ENCODE measurements around the gene SLC9A3. TPM values are rescaled to one million over a fixed set of nuclear protein-coding genes. Genes with fewer than 3 reads are reported as not detected.
A peak's percentile ranks its signal among the peaks of the same experiment; 100 is the strongest.

Gene SLC9A3
- total and polyA plus RNA-seq, 2 of the 13 experiments (the other 11 are each of a cell fraction or from before 2014, with no cell fraction given): 1.5 to 1.8 TPM

DNA sequence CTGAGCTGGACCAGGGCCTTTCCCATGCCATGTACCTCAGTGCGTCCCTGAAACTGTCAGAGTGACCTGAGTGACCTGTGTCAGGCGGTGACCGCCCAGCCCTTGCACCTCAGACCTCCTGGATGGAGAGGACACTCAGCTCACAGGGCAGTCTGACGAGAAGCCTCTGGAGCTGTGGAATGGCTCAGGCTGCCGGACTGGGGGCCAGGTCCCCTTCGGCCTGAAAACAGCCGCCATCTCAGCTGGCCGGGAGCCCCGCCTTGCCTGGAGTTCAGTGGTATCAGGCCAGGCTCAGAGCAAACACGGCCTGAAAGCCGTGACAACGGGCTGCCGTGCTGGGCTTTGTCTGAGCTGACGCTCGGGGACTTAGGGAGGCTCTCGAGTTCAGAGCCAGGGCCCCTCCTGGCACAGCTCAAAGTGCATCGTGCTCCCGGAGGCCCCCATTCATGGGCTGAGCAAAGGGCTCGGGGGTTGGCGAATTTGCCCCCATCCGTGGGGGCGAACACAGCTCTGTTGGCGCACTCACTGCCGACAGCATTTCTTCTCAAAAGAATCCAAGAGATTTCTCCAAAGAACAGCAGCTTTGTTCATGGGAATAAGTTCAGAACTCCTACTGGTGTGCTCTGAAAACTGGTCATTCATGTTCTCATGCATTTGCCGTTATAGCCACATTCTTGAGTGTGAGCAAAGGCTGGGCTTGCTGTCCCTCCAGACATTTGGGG is 8.4 kb upstream of the SLC9A3 start (continued):
- TF ChIP-seq, protein P1, sequence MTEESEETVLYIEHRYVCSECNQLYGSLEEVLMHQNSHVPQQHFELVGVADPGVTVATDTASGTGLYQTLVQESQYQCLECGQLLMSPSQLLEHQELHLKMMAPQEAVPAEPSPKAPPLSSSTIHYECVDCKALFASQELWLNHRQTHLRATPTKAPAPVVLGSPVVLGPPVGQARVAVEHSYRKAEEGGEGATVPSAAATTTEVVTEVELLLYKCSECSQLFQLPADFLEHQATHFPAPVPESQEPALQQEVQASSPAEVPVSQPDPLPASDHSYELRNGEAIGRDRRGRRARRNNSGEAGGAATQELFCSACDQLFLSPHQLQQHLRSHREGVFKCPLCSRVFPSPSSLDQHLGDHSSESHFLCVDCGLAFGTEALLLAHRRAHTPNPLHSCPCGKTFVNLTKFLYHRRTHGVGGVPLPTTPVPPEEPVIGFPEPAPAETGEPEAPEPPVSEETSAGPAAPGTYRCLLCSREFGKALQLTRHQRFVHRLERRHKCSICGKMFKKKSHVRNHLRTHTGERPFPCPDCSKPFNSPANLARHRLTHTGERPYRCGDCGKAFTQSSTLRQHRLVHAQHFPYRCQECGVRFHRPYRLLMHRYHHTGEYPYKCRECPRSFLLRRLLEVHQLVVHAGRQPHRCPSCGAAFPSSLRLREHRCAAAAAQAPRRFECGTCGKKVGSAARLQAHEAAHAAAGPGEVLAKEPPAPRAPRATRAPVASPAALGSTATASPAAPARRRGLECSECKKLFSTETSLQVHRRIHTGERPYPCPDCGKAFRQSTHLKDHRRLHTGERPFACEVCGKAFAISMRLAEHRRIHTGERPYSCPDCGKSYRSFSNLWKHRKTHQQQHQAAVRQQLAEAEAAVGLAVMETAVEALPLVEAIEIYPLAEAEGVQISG (CRISPR knock-in tag; IDR thresholded peaks at IDR 0.05): peak; percentile 31; the same call in 1 of the 2 replicates
- TF ChIP-seq, protein P2, sequence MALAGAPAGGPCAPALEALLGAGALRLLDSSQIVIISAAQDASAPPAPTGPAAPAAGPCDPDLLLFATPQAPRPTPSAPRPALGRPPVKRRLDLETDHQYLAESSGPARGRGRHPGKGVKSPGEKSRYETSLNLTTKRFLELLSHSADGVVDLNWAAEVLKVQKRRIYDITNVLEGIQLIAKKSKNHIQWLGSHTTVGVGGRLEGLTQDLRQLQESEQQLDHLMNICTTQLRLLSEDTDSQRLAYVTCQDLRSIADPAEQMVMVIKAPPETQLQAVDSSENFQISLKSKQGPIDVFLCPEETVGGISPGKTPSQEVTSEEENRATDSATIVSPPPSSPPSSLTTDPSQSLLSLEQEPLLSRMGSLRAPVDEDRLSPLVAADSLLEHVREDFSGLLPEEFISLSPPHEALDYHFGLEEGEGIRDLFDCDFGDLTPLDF (CRISPR knock-in tag; IDR thresholded peaks at IDR 0.05): no peak
- TF ChIP-seq RBAK (CRISPR knock-in tag; IDR thresholded peaks at IDR 0.05) (0 out of 2 replicates have a peak, but pooled peaks have one; percentile 43), ZFX (CRISPR knock-in tag; IDR thresholded peaks at IDR 0.05; ENCODE audit: low read depth) (no peak; the same call in 1 of the 2 replicates), CAMTA2 (CRISPR knock-in tag; IDR thresholded peaks at IDR 0.05; ENCODE audit: borderline replicate concordance) (no peak), GZF1 (CRISPR knock-in tag; IDR thresholded peaks at IDR 0.05) (0 out of 2 replicates have a peak, but pooled peaks have one; percentile 20), ASH2L (IDR thresholded peaks at IDR 0.05; ENCODE audit: insufficient read length, low read depth, low read length) (peak; percentile 16), SUZ12 (IDR thresholded peaks at IDR 0.05; ENCODE audit: low read depth, low read length) (no peak), ZNF777 (CRISPR knock-in tag; IDR thresholded peaks at IDR 0.05) (peak; percentile 69), ZNF552 (CRISPR knock-in tag; IDR thresholded peaks at IDR 0.05; ENCODE audit: borderline replicate concordance) (no peak), SOX6 (IDR thresholded peaks at IDR 0.05) (no peak), SOX6 (CRISPR knock-in tag; IDR thresholded peaks at IDR 0.05) (peak; percentile 36; the same call in 1 of the 2 replicates), FOSL1 (CRISPR knock-in tag; IDR thresholded peaks at IDR 0.05; ENCODE audit: borderline replicate concordance) (no peak), FOXP1 (IDR thresholded peaks at IDR 0.05) (no peak), FOXP1 (CRISPR knock-in tag; IDR thresholded peaks at IDR 0.05) (no peak), MYNN (CRISPR knock-in tag; IDR thresholded peaks at IDR 0.05; ENCODE audit: low read depth) (no peak), MLLT10 (CRISPR knock-in tag; IDR thresholded peaks at IDR 0.05) (no peak), EEA1 (CRISPR knock-in tag; IDR thresholded peaks at IDR 0.05; ENCODE audit: borderline replicate concordance) (no peak)
- TF ChIP-seq, protein P3, sequence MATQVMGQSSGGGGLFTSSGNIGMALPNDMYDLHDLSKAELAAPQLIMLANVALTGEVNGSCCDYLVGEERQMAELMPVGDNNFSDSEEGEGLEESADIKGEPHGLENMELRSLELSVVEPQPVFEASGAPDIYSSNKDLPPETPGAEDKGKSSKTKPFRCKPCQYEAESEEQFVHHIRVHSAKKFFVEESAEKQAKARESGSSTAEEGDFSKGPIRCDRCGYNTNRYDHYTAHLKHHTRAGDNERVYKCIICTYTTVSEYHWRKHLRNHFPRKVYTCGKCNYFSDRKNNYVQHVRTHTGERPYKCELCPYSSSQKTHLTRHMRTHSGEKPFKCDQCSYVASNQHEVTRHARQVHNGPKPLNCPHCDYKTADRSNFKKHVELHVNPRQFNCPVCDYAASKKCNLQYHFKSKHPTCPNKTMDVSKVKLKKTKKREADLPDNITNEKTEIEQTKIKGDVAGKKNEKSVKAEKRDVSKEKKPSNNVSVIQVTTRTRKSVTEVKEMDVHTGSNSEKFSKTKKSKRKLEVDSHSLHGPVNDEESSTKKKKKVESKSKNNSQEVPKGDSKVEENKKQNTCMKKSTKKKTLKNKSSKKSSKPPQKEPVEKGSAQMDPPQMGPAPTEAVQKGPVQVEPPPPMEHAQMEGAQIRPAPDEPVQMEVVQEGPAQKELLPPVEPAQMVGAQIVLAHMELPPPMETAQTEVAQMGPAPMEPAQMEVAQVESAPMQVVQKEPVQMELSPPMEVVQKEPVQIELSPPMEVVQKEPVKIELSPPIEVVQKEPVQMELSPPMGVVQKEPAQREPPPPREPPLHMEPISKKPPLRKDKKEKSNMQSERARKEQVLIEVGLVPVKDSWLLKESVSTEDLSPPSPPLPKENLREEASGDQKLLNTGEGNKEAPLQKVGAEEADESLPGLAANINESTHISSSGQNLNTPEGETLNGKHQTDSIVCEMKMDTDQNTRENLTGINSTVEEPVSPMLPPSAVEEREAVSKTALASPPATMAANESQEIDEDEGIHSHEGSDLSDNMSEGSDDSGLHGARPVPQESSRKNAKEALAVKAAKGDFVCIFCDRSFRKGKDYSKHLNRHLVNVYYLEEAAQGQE (IDR thresholded peaks at IDR 0.05; ENCODE audit: borderline replicate concordance in 1 of 2, low read depth in 1 of 2, low read length in 2 of 2): no peak

Data from HepG2 (cell line).